ENCODE results near the gene GBA3. TPM values are rescaled to one million over a fixed set of nuclear protein-coding genes. Genes with fewer than 3 reads are reported as not detected.

Gene GBA3
- total and polyA plus RNA-seq, 2 donors (not counting 3 experiments of a cell fraction or from before 2014, with no cell fraction given) = not detected

- FAIRE-seq = no peak
- H2AFZ ChIP-seq (ENCODE audit: low read depth, low read length) = no peak overlapping the region
- H3K27ac ChIP-seq (ENCODE audit: insufficient read depth, low read depth, low read length) = no peak overlapping the region
- dilution Hi-C loops (cut with MboI; ENCODE audit: extremely low pct_ligation_motif_present, low sequenced_read_pairs) = no loop called here
- H3K9me1 ChIP-seq (replicated peaks; ENCODE audit: control insufficient read depth, extremely low read depth, insufficient read depth, low read length) = no peaks in the 10 kb centered on the region
- BruUV-seq (replicated peaks) = no TSS peak
- H3K4me3 ChIP-seq (replicated peaks in 1 of 3; ENCODE audit: insufficient read depth in 1 of 3, low read depth in 1 of 3, low read length in 3 of 3) = no peak overlapping the region
- no peaks in the 10 kb centered on the region for H3K79me2 ChIP-seq (ENCODE audit: control insufficient read depth, insufficient read depth, low read length)
- H3K4me2 ChIP-seq (ENCODE audit: insufficient read depth, low read length) = no peak overlapping the region
- intact Hi-C loops (cut with micrococcal nuclease) = loop anchor here (10.0 kb wide), 1 partner anchor 750 kb away; the partner anchor contains the start of gene KCNIP4
- no peaks in the 10 kb centered on the region for H3K27me3 ChIP-seq (ENCODE audit: control insufficient read depth in 2 of 2, insufficient read depth in 2 of 2, low read length in 2 of 2)
- no peaks in the 10 kb centered on the region for H4K20me1 ChIP-seq (replicated peaks; ENCODE audit: control insufficient read depth, extremely low read depth, insufficient read depth, low read length)
- no peaks in the 10 kb centered on the region for H3K4me1 ChIP-seq (ENCODE audit: control insufficient read depth, extremely low read depth, insufficient read depth, low read length)
- TF ChIP-seq FOS (IDR thresholded peaks at IDR 0.05; ENCODE audit: borderline replicate concordance, insufficient read depth, low read length) = no peak
- TF ChIP-seq MYC (IDR thresholded peaks at IDR 0.05; ENCODE audit: low read depth, low read length) = no peak
- no peak for TF ChIP-seq EZH2 (IDR thresholded peaks at IDR 0.05; ENCODE audit: borderline replicate concordance, low read depth, low read length, severe bottlenecking)
- no peak for TF ChIP-seq POLR2AphosphoS5 (IDR thresholded peaks at IDR 0.05; ENCODE audit: insufficient read depth, low read depth, low read length)
- TF ChIP-seq GATA2 (IDR thresholded peaks at IDR 0.05; ENCODE audit: insufficient read depth, insufficient read length, low read depth, low read length) = no peak
- no peak for TF ChIP-seq POLR2A (IDR thresholded peaks at IDR 0.05; ENCODE audit: low read depth, low read length)
- no peak overlapping the region for H3K9ac ChIP-seq (replicated peaks; ENCODE audit: extremely low read depth, insufficient read depth, low read length)
- no peaks in the 10 kb centered on the region for H3K36me3 ChIP-seq (ENCODE audit: control insufficient read depth in 2 of 2, extremely low read depth in 1 of 2, insufficient read depth in 2 of 2, low read length in 2 of 2)
- ChIA-PET POLR2A (no interaction called here), CTCF (no interaction called here)
- no peak for DNase-seq (ENCODE audit: low read depth, low spot score)
- H3K9me3 ChIP-seq (replicated peaks; ENCODE audit: control insufficient read depth, insufficient read depth, low read length) = no peaks in the 10 kb centered on the region
These were observed 2.3 kb downstream of the GBA3 start for GRCh38 chr4:22695029-22695428.

- dilution Hi-C loops (cut with MboI; ENCODE audit: extremely low pct_ligation_motif_present, low sequenced_read_pairs) (no loop called here), intact Hi-C loops (cut with micrococcal nuclease) (loop anchor here (10.0 kb wide), 1 partner anchor 751 kb away; the partner anchor contains the start of gene KCNIP4)
- ChIA-PET CTCF (no interaction called here), POLR2A (no interaction called here)
- Histone ChIP-seq H3K4me1 (ENCODE audit: control insufficient read depth, extremely low read depth, insufficient read depth, low read length) (no peaks in the 10 kb centered on the region), H3K9me1 (replicated peaks; ENCODE audit: control insufficient read depth, extremely low read depth, insufficient read depth, low read length) (no peaks in the 10 kb centered on the region), H3K27ac (ENCODE audit: insufficient read depth, low read depth, low read length) (no peak overlapping the region), H2AFZ (ENCODE audit: low read depth, low read length) (no peak overlapping the region), H3K27me3 (ENCODE audit: control insufficient read depth in 2 of 2, insufficient read depth in 2 of 2, low read length in 2 of 2) (no peaks in the 10 kb centered on the region), H4K20me1 (replicated peaks; ENCODE audit: control insufficient read depth, extremely low read depth, insufficient read depth, low read length) (no peaks in the 10 kb centered on the region), H3K4me3 (replicated peaks in 1 of 3; ENCODE audit: insufficient read depth in 1 of 3, low read depth in 1 of 3, low read length in 3 of 3) (no peak overlapping the region), H3K9ac (replicated peaks; ENCODE audit: extremely low read depth, insufficient read depth, low read length) (no peak overlapping the region), H3K36me3 (ENCODE audit: control insufficient read depth in 2 of 2, extremely low read depth in 1 of 2, insufficient read depth in 2 of 2, low read length in 2 of 2) (no peaks in the 10 kb centered on the region), H3K9me3 (replicated peaks; ENCODE audit: control insufficient read depth, insufficient read depth, low read length) (no peaks in the 10 kb centered on the region), H3K4me2 (ENCODE audit: insufficient read depth, low read length) (no peak overlapping the region), H3K79me2 (ENCODE audit: control insufficient read depth, insufficient read depth, low read length) (no peaks in the 10 kb centered on the region)
- no peak for FAIRE-seq
- no TSS peak for BruUV-seq (replicated peaks)
- TF ChIP-seq CTCF (IDR thresholded peaks at IDR 0.05; ENCODE audit: extremely low read depth in 1 of 2, insufficient read depth in 1 of 2, low read depth in 1 of 2, low read length in 2 of 2) (no peak), EZH2 (IDR thresholded peaks at IDR 0.05; ENCODE audit: borderline replicate concordance, low read depth, low read length, severe bottlenecking) (no peak), FOS (IDR thresholded peaks at IDR 0.05; ENCODE audit: borderline replicate concordance, insufficient read depth, low read length) (no peak), POLR2A (IDR thresholded peaks at IDR 0.05; ENCODE audit: low read depth, low read length) (no peak), POLR2AphosphoS5 (IDR thresholded peaks at IDR 0.05; ENCODE audit: insufficient read depth, low read depth, low read length) (no peak), MAX (IDR thresholded peaks at IDR 0.05; ENCODE audit: insufficient read depth, insufficient read length) (no peak), GATA2 (IDR thresholded peaks at IDR 0.05; ENCODE audit: insufficient read depth, insufficient read length, low read depth, low read length) (no peak), MYC (IDR thresholded peaks at IDR 0.05; ENCODE audit: low read depth, low read length) (no peak), JUN (IDR thresholded peaks at IDR 0.05; ENCODE audit: borderline replicate concordance, insufficient read depth, insufficient read length, low read depth) (no peak)
- DNase-seq (ENCODE audit: low read depth, low spot score) = no peak
These were observed 3.2 kb downstream of the GBA3 start for GRCh38 chr4:22695917-22696316.

Measured in endothelial cell of umbilical vein (primary cell).